Tibial artery (tissue), 4 donors: ENCODE results near the gene MARCHF4.

Experiments
- DNase-seq, 2 donors: peaks; one replicate each; pipeline ENCODE4 v3.0.0-alpha.2; 2019
- H3K27ac ChIP-seq, 2 donors: fragments of 200-600 bp; sonication (generic) in 1 of 2; 1 replicate in 1 of 2; 2 replicates in 1 of 2; pipeline ENCODE4 v1.5.1; 2018 to 2019; ENCODE audit warnings: mild to moderate bottlenecking in 1 of 2
- H3K27me3 ChIP-seq, 2 donors: fragments of 200-600 bp; sonication (generic) in 1 of 2; one replicate each; pipeline versions ENCODE4 v1.5.1 to v1.6.0; 2016 to 2019
- H3K36me3 ChIP-seq, 3 donors: fragments of 200-600 bp; sonication (generic) in 2 of 3; one replicate each; pipeline ENCODE4 v1.5.1; 2016 to 2019; ENCODE audit warnings: mild to moderate bottlenecking in 2 of 3
- H3K4me1 ChIP-seq, 4 donors: fragments of 200-600 bp; sonication (generic) in 2 of 4; 1 replicate in 3 of 4; 2 replicates in 1 of 4; pipeline ENCODE4 v1.5.1; 2016 to 2019
- H3K4me3 ChIP-seq, 2 donors: fragments of 200-600 bp; sonication (generic) in 1 of 2; 1 replicate in 1 of 2; 2 replicates in 1 of 2; pipeline ENCODE4 v1.5.1; 2018 to 2019; ENCODE audit warnings: mild to moderate bottlenecking in 2 of 2
- H3K9me3 ChIP-seq, 3 donors: fragments of 200-600 bp; sonication (generic) in 1 of 3; one replicate each; pipeline ENCODE4 v1.5.1; 2016 to 2019
- intact Hi-C: fragments of 100-400 bp; cut with DNase I; formaldehyde crosslinking; loops from one replicate; pipeline ENCODE4 v1.15.0; 2023; ENCODE audit warnings: low total_unique reads
- TF ChIP-seq, protein P1 (sequence below), 2 experiments: fragments of 200-600 bp in 1 of 2; fragments of 450-650 bp in 1 of 2; IDR thresholded peaks; one replicate each; pipeline ENCODE4 v1.5.1; 2017 to 2019; ENCODE audit warnings: antibody characterized with exemption in 2 of 2, mild to moderate bottlenecking in 1 of 2, moderate library complexity in 1 of 2

Gene MARCHF4

DNA sequence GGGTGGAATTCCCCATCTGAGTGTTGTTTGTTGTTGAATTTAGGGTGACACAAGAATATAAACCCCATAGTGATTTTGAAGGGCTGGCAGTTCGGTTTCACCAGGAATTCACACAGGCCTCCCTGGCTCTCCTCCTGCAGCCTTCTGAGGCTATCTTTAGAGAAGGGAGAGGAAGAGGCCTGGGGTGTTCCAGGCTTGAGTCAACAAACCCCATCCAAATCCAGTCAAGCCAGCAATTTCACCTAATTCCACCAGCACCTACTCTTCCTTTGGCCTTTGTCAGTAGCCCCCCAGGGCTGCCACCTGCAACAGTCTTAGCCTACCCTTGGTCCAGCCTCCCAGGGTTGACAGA lies 32.0 kb downstream of the MARCHF4 start:
- no peak for DNase-seq
- Histone ChIP-seq H3K4me1 (peaks cover 0 to 22% (median 12%) of the 10 kb centered on the region in 4 donors), H3K36me3 (no peaks in the 10 kb centered on the region), H3K27me3 (no peaks in the 10 kb centered on the region), H3K4me3 (no peak overlapping the region), H3K9me3 (no peaks in the 10 kb centered on the region), H3K27ac (peak overlapping the region; percentile 34 to 43)
- TF ChIP-seq, protein P1, sequence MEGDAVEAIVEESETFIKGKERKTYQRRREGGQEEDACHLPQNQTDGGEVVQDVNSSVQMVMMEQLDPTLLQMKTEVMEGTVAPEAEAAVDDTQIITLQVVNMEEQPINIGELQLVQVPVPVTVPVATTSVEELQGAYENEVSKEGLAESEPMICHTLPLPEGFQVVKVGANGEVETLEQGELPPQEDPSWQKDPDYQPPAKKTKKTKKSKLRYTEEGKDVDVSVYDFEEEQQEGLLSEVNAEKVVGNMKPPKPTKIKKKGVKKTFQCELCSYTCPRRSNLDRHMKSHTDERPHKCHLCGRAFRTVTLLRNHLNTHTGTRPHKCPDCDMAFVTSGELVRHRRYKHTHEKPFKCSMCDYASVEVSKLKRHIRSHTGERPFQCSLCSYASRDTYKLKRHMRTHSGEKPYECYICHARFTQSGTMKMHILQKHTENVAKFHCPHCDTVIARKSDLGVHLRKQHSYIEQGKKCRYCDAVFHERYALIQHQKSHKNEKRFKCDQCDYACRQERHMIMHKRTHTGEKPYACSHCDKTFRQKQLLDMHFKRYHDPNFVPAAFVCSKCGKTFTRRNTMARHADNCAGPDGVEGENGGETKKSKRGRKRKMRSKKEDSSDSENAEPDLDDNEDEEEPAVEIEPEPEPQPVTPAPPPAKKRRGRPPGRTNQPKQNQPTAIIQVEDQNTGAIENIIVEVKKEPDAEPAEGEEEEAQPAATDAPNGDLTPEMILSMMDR (IDR thresholded peaks at IDR 0.05) = no peak
- intact Hi-C loops = no loop called here

DNA sequence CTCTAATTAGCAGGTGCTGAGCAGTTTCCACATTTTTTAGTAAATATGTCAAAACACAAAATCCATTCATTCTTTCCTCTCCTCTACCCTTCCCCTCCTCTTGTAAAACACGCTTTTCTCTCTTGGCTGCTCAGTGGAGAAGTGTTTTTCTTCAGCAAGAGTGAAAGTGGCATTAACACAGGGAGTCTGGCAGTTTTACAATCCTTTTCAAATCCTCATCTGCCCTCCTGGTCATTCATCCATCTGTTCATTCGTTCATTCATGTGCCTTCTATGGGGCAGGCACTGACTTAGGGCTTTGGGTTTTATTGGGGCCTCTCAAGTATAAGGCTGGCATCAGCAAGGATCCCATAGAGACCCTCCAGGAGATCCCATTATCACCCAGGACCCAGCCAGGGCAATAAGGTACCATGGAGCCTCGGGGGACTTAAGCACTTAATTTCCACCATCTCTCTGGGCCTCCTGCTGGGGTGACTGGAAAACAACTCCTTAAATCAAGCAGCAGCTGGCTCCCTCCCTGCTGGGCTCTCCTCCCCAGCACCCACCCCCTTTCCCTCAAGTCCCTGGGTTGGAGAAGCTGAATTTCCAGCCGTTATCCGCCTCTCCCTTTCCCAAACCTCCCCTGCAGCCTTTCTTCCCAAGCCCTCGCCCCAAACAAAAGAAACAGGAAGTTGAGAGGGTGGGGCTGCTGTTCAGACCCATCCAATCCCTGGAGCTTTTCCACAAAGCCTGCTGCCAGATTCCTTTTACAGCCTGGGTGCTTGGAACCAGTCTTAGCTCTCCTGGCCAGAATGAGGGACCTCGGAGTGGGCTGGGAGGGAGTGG lies 32.6 kb downstream of the MARCHF4 start:
- Histone ChIP-seq H3K36me3 (no peaks in the 10 kb centered on the region), H3K27me3 (no peaks in the 10 kb centered on the region), H3K4me1 (peaks cover 0 to 22% (median 12%) of the 10 kb centered on the region in 4 donors), H3K9me3 (no peaks in the 10 kb centered on the region), H3K27ac (peak overlapping the region; percentile 34 to 43), H3K4me3 (no peak overlapping the region)
- DNase-seq = no peak
- intact Hi-C loops = no loop called here
- TF ChIP-seq, protein P1 (IDR thresholded peaks at IDR 0.05) = no peak

DNA sequence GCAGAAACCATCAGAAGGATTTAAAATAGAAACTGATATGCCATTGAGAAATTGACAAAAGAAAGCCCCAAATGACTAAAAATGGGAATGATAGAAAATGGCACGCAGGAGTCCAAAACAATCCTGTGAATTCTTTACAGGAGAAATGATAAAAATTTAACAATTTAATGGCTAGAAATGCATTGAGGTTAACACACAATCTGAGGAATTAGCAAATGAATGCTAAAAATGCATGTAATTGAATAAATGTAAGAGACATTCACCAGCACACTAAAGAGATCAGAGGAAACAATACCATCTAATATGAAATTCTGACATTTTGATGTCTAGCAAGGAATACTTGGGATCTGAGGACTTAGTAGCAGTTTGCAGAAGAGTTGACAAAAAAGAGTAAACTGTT lies 37.0 kb downstream of the MARCHF4 start:
- no peaks in the 10 kb centered on the region for H3K27me3 ChIP-seq
- intact Hi-C loops = no loop called here
- no peak for DNase-seq

DNA sequence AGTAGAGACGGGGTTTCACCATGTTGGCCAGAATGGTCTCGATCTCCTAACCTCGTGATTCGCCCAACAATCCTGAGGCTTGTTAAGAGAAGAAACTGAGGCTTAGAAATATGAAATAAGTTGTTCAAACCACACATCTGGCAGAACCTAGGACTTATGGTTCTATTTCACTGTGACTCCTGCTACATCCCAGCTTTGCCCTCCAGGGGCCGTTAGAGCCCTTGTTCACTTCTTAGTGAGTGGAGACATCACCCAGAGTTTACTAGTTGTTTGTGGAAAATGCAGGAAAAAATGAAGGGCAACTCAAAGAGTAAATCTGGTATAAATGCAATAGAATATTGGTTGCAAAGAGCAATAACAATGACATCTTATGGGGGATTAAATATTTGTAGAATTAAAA lies 43.9 kb downstream of the MARCHF4 start:
- H3K4me1 ChIP-seq = no peaks in the 10 kb centered on the region

More for the DNA sequence above, 37.0 kb downstream of the MARCHF4 start:
- no peaks in the 10 kb centered on the region for H3K9me3 ChIP-seq
- peaks cover 0 to 11% (median 8%) of the 10 kb centered on the region in 4 donors for H3K4me1 ChIP-seq
- H3K4me3 ChIP-seq = no peak overlapping the region
- TF ChIP-seq, protein P1 (IDR thresholded peaks at IDR 0.05) = no peak
- H3K27ac ChIP-seq = no peak overlapping the region
- no peaks in the 10 kb centered on the region for H3K36me3 ChIP-seq

DNA sequence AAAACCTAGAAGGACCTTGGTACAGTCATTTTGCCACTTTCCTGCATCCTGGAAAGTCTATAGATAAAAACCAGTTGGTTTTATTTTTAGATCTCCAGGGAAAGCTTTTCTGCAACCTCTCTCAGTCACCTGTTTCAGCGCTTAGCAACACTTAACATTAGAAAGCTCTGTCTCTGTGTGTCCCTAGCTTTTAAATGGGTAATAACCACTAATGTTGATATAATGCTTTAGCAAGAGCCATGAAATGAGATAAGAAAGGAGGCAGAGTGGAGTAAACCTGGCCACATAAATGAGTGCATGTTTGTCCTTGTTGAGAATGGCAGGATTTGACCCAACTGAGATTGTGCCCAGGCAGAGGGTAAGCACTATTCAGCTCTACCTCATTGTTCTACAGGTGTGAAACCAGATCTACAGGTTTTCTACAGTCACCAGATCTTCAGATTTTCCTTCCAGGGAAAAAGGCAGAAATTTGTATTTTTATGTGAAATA lies 44.8 kb downstream of the MARCHF4 start:
- DNase-seq = no peak
- Histone ChIP-seq H3K9me3 (no peaks in the 10 kb centered on the region), H3K36me3 (no peaks in the 10 kb centered on the region), H3K4me1 (no peaks in the 10 kb centered on the region), H3K27ac (no peak overlapping the region), H3K4me3 (no peak overlapping the region), H3K27me3 (no peaks in the 10 kb centered on the region)
- intact Hi-C loops = no loop called here
- TF ChIP-seq, protein P1 (IDR thresholded peaks at IDR 0.05) = no peak

More for the DNA sequence above, 43.9 kb downstream of the MARCHF4 start:
- no peak overlapping the region for H3K27ac ChIP-seq
- H3K4me3 ChIP-seq = no peak overlapping the region
- H3K36me3 ChIP-seq = no peaks in the 10 kb centered on the region
- H3K27me3 ChIP-seq = no peaks in the 10 kb centered on the region
- DNase-seq = no peak
- no peaks in the 10 kb centered on the region for H3K9me3 ChIP-seq
- TF ChIP-seq, protein P1 (IDR thresholded peaks at IDR 0.05) = no peak
- intact Hi-C loops = no loop called here
